GM21367 (cell line): ENCODE measurements around the gene PARD3B.

Source experiments
- ATAC-seq: cut with Tn5 transposase; IDR thresholded peaks from one replicate; pipeline ENCODE4 v1.9.1; 2021; ENCODE audit not compliant: unreplicated experiment

PARD3B gene

GRCh38 chr2:205425102-205425501, 879.8 kb downstream of the PARD3B start:
- no peak for ATAC-seq

- ATAC-seq: no peak
Observed at GRCh38 chr2:205427112-205427511, 881.8 kb downstream of the PARD3B start.

- no peak for ATAC-seq
Observed at GRCh38 chr2:205428811-205429210, 883.5 kb downstream of the PARD3B start.

GRCh38 chr2:205435970-205436369, 890.7 kb downstream of the PARD3B start:
- no peak for ATAC-seq

GRCh38 chr2:205438241-205438640, 893.0 kb downstream of the PARD3B start:
- no peak for ATAC-seq

GRCh38 chr2:205439621-205440020, 894.3 kb downstream of the PARD3B start:
- ATAC-seq: no peak

- ATAC-seq: no peak
Observed at GRCh38 chr2:205441524-205441923, 896.2 kb downstream of the PARD3B start.

GRCh38 chr2:205448189-205448588, 902.9 kb downstream of the PARD3B start:
- ATAC-seq: no peak

GRCh38 chr2:205451901-205452512, 906.7 kb downstream of the PARD3B start:
- ATAC-seq: no peak

GRCh38 chr2:205453202-205453601, 907.9 kb downstream of the PARD3B start:
- no peak for ATAC-seq

GRCh38 chr2:205456682-205457081, 911.4 kb downstream of the PARD3B start:
- ATAC-seq: no peak

- no peak for ATAC-seq
Observed at GRCh38 chr2:205460217-205460616, 914.9 kb downstream of the PARD3B start.

GRCh38 chr2:205461169-205461568, 915.9 kb downstream of the PARD3B start:
- no peak for ATAC-seq

GRCh38 chr2:205461678-205462665, 916.7 kb downstream of the PARD3B start:
- ATAC-seq: no peak

- ATAC-seq: no peak
Observed at GRCh38 chr2:205462681-205463345, 917.5 kb downstream of the PARD3B start.

- ATAC-seq: no peak
Observed at GRCh38 chr2:205463466-205464025, 918.3 kb downstream of the PARD3B start.

GRCh38 chr2:205464681-205465080, 919.4 kb downstream of the PARD3B start:
- ATAC-seq: no peak

GRCh38 chr2:205465791-205466190, 920.5 kb downstream of the PARD3B start:
- no peak for ATAC-seq

- ATAC-seq: no peak
Observed at GRCh38 chr2:205471776-205472175, 926.5 kb downstream of the PARD3B start.

GRCh38 chr2:205473791-205474190, 928.5 kb downstream of the PARD3B start:
- ATAC-seq: no peak

- ATAC-seq: no peak
Observed at GRCh38 chr2:205474741-205475415, 929.6 kb downstream of the PARD3B start.
